Eye (tissue), 1 donor: ENCODE measurements around the gene ALDH1B1.

Source experiments
- DNase-seq: peaks from one replicate; pipeline ENCODE4 v3.0.0-alpha.2; 2015

Gene ALDH1B1

DNA sequence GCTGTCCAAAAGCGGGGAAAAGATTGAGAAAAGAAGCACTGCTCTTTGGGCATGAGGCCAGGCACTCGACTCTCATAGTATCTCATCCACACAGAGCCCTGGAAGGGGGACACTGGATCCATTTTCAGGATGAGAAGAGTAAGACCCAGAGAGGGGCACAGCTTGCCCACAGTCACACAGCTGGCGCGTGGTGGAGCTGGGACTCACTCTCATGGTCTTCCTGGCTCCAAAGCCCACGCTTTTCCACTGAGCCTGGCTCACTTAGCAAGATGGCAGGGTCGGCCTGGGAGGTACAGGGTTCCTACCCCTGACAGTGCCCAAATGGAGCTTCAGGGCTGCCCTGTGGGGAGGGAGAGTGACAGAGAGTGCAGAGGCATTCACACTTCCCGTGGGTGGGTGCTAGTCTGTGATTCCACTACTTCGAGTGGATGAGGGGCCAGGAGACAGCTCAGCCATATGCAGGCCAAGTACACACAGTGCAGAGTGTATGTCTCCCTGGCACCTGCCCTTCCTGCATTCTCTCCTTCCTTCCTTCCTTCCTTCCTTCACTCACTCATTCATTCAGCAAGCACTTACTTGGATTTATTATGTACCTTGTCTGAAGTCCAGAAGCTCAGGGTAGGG is 50.1 kb downstream of the ALDH1B1 start:
- DNase-seq = no peak

DNA sequence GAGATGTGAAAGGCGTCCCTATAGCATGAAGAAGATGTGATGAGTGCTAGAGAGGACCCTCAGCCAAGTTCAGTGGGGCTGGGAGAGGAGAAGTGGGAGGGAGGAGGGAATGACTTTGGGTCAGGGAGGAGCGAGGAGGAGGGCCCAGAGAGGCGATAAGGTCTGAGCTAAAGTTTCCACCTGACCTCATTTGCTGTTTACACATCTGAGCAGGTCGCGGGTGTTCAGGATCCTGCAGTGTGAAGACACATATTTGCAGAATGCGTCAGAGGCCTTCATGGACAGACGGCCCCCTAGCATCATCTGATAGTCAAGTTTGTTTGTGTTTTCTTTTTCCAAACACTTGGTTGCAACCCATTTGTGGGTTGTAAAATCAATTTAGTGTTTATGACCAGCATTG is 50.7 kb downstream of the ALDH1B1 start:
- DNase-seq = no peak

DNA sequence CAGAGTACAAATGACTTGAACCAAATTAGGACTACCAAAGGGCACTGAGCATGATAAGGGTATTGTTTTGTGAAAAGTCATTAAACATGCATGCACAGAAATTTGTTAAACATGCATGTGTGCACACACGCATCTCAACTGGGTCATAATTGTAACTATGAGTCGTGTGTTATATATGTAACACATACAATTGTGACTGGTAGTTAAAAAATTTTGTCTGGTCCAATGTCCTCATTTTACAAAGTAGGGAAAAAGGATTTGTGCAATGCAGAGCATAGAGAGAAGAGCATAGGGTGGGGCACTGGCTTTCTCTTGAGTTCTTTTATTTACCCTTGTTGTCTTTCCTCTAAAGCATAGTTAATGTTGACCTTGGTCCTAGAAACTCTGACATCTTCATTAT is 51.1 kb downstream of the ALDH1B1 start:
- no peak for DNase-seq

DNA sequence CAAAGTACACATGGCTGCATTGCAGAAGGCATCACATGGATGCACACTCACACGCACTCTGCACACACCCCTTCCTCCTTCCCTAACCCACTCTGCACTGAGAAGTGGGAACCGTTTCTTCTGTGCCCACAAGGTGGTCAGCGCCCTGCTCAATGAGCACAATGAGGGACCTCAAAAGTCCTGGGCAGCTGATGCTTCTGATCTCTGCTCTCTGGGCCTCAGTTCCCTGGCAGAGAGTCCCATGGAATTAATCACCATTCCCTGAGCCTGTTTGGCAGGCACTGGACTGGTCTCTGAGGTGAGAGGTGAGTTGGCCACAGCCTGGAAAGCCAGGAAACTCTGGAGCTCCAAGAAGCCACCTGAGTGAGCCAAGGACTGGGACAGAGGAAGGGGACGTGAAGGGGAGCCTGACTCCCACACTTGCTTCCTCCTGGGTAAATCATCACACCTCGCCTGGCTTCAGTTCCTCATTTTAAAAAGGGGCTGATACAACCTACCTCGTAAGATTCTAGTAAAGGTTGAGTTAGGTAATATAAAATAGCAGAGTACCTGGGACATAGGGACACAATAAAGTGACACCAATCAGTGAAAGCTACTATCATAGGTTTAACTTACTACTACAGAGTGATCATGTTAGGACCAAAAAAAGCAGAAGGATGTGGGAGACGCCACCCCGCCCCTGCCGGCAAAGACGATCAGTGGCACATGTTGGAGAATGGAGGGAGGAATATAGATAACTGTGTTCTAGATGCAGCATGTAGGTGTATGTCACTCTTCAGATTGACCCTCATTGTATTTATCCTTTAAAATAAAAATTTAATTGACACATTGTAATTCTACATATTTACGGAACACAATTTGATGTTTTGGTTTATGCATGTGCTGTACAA is 52.9 kb downstream of the ALDH1B1 start:
- DNase-seq = no peak

DNA sequence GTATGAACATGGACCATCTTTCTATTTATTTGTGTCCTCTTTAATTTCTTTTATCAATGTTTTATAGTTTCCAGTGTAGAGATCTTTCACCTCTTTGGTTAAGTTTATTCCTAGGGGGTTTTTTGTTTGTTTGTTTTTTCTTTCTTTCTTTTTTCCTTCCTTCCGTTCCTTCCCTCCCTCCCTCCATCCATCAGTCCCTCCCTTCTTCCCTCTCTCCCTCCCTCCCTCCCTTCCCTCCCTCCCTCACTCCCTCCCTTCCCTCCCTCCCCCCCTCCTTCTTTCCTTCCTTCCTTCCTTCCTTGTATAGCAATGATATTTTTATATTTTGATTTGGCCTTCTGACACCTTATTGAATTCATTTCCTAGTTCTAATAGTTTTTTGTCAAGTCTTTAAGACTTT is 55.2 kb downstream of the ALDH1B1 start:
- no peak for DNase-seq
